ENCODE data around the gene MEG3.
"Not testable (repeated sequence)": the region's sequence is repeated elsewhere in the genome, so short reads cannot be mapped to it uniquely, and the experiment has no call there.

MEG3 gene

GRCh38 chr14:100788942-100789341 is 37.0 kb upstream of the MEG3 start:
- DNase-seq (ENCODE audit: low read depth), result no peak

- DNase-seq (ENCODE audit: low read depth), result no peak
Measured at GRCh38 chr14:100789460-100790417, 36.2 kb upstream of the MEG3 start.

GRCh38 chr14:100790502-100791347 is 35.2 kb upstream of the MEG3 start:
- peak; percentile 54 for DNase-seq (ENCODE audit: low read depth)

- no peak for DNase-seq (ENCODE audit: low read depth)
Measured at GRCh38 chr14:100791348-100791735, 34.6 kb upstream of the MEG3 start.

GRCh38 chr14:100791995-100792394 is 33.9 kb upstream of the MEG3 start:
- no peak for DNase-seq (ENCODE audit: low read depth)

- no peak for DNase-seq (ENCODE audit: low read depth)
Measured at GRCh38 chr14:100796946-100797345, 29.0 kb upstream of the MEG3 start.

GRCh38 chr14:100800041-100800440 is 25.9 kb upstream of the MEG3 start:
- DNase-seq (ENCODE audit: low read depth), result no peak

- not testable (repeated sequence) for DNase-seq (ENCODE audit: low read depth)
Measured at GRCh38 chr14:100801433-100801832, 24.5 kb upstream of the MEG3 start.

- no peak for DNase-seq (ENCODE audit: low read depth)
Measured at GRCh38 chr14:100802179-100802578, 23.7 kb upstream of the MEG3 start.

GRCh38 chr14:100802766-100803165 is 23.2 kb upstream of the MEG3 start:
- DNase-seq (ENCODE audit: low read depth), result no peak

- DNase-seq (ENCODE audit: low read depth), result no peak
Measured at GRCh38 chr14:100803226-100803625, 22.7 kb upstream of the MEG3 start.

GRCh38 chr14:100803676-100804075 is 22.2 kb upstream of the MEG3 start:
- DNase-seq (ENCODE audit: low read depth), result no peak

- DNase-seq (ENCODE audit: low read depth), result no peak
Measured at GRCh38 chr14:100804138-100804537, 21.8 kb upstream of the MEG3 start.

- DNase-seq (ENCODE audit: low read depth), result no peak
Measured at GRCh38 chr14:100804558-100805309, 21.2 kb upstream of the MEG3 start.

GRCh38 chr14:100806386-100806785 is 19.5 kb upstream of the MEG3 start:
- DNase-seq (ENCODE audit: low read depth), result no peak

- DNase-seq (ENCODE audit: low read depth), result no peak
Measured at GRCh38 chr14:100807496-100807895, 18.4 kb upstream of the MEG3 start.

- no peak for DNase-seq (ENCODE audit: low read depth)
Measured at GRCh38 chr14:100807979-100808734, 17.8 kb upstream of the MEG3 start.

GRCh38 chr14:100810435-100810834 is 15.5 kb upstream of the MEG3 start:
- DNase-seq (ENCODE audit: low read depth), result no peak

GRCh38 chr14:100810861-100811461 is 15.0 kb upstream of the MEG3 start:
- DNase-seq (ENCODE audit: low read depth), result no peak

GRCh38 chr14:100813291-100813690 is 12.6 kb upstream of the MEG3 start:
- no peak for DNase-seq (ENCODE audit: low read depth)

Measured in non-pigmented ciliary epithelial cell (primary cell).